Calu3 (cell line): ENCODE data around the gene MAP4K2. TPM values are rescaled to one million over a fixed set of nuclear protein-coding genes. Genes with fewer than 3 reads are reported as not detected.

Source experiments
- BruUV-seq: library from RNA; stranded (reverse); fragments of 400-500 nt; replicated peaks from 2 replicates; lab custom pipeline; 2021; lab: Mats Ljungman, UMichigan
- CTCF ChIA-PET: fragments of 300-600 bp; sonication (Branson Sonifier 250); formaldehyde crosslinking; loops from one replicate; lab custom pipeline; 2022; ENCODE audit warnings: antibody characterized with exemption; lab: Charles Lee
- DNase-seq: peaks from one replicate; pipeline ENCODE4 v3.0.0; 2022
- H3K27ac Mint-ChIP-seq: one replicate; pipeline ENCODE4 v1.8.0; 2022; ENCODE audit warnings: mixed read lengths; ENCODE audit not compliant: unreplicated experiment
- H3K27me3 Mint-ChIP-seq: one replicate; pipeline ENCODE4 v1.8.0; 2022; ENCODE audit warnings: mixed read lengths; ENCODE audit not compliant: unreplicated experiment
- H3K36me3 Mint-ChIP-seq: one replicate; pipeline ENCODE4 v1.8.0; 2022; ENCODE audit warnings: mild to moderate bottlenecking, moderate library complexity, mixed read lengths; ENCODE audit not compliant: insufficient read depth, unreplicated experiment
- H3K4me1 Mint-ChIP-seq: one replicate; pipeline ENCODE4 v1.8.0; 2022; ENCODE audit warnings: mild to moderate bottlenecking, low read depth, mixed read lengths; ENCODE audit not compliant: unreplicated experiment
- H3K4me3 Mint-ChIP-seq: one replicate; pipeline ENCODE4 v1.8.0; 2022; ENCODE audit warnings: mild to moderate bottlenecking, low read depth, moderate library complexity, mixed read lengths; ENCODE audit not compliant: unreplicated experiment
- H3K9me3 Mint-ChIP-seq: one replicate; pipeline ENCODE4 v1.8.0; 2022; ENCODE audit warnings: low read depth, mixed read lengths; ENCODE audit not compliant: unreplicated experiment
- intact Hi-C: fragments of 100-400 bp; cut with micrococcal nuclease; formaldehyde crosslinking; loops from one replicate; pipeline ENCODE4 v1.10.0; 2022; ENCODE audit not compliant: unreplicated experiment
- total RNA-seq: library from RNA; stranded (reverse); gene quantifications from 2 replicates; pipeline ENCODE4 v1.2.3, GENCODE V29; 2022
- TF ChIP-seq, protein P1 (sequence below): fragments of 200-600 bp; IDR thresholded peaks from one replicate; pipeline ENCODE4 v1.8.0; 2022; ENCODE audit warnings: antibody characterized with exemption; ENCODE audit not compliant: unreplicated experiment

The MAP4K2 gene
- total RNA-seq, 1 experiment from 2014 or later: 17.4 TPM

DNA sequence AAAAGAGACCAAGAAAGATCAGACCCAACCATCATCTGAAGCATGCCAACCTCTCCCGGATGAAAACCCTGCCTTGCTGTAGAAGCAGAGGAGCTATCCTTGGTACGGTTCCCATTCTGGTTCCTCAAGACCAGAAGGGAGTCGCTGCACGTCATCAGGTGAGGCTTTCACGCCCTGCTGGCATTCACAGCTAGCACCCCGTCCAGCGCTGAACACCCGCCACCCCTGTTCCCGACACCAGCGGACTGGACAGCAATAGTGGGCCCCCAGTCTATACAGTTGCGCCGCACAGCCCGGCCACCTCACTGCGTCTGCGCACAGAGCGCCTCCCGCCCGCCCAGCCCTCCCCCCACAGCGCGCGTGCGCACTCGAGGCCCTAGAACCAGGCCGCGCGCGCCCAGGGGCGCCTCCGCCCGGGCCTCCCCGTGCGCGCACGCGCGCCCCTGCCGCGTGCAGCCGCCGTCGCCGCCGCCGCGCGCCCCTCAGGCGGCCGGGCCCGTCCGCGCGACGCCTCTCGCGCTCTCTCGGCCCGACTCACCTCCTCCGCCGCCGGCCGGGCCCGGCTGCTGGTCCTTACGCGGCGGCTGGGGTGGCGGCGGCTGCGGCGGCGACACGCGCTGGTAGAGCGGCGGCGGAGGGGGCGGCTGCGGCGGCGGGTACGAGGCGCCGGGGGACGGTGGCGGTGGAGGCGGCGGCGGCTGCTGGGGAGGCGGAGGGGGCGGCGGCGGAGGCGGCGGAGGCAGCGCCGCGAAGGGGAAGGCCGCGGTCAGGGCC lies 25.4 kb downstream of the MAP4K2 start:
- TF ChIP-seq, protein P1, sequence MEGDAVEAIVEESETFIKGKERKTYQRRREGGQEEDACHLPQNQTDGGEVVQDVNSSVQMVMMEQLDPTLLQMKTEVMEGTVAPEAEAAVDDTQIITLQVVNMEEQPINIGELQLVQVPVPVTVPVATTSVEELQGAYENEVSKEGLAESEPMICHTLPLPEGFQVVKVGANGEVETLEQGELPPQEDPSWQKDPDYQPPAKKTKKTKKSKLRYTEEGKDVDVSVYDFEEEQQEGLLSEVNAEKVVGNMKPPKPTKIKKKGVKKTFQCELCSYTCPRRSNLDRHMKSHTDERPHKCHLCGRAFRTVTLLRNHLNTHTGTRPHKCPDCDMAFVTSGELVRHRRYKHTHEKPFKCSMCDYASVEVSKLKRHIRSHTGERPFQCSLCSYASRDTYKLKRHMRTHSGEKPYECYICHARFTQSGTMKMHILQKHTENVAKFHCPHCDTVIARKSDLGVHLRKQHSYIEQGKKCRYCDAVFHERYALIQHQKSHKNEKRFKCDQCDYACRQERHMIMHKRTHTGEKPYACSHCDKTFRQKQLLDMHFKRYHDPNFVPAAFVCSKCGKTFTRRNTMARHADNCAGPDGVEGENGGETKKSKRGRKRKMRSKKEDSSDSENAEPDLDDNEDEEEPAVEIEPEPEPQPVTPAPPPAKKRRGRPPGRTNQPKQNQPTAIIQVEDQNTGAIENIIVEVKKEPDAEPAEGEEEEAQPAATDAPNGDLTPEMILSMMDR: no peak
- peak overlapping the region; percentile 92 for H3K27ac Mint-ChIP-seq
- BruUV-seq: no TSS peak
- peaks cover 73% of the 10 kb centered on the region for H3K36me3 Mint-ChIP-seq
- CTCF ChIA-PET: no interaction called here
- no peaks in the 10 kb centered on the region for H3K27me3 Mint-ChIP-seq
- DNase-seq: peak; percentile 82
- H3K4me1 Mint-ChIP-seq: peaks cover 38% of the 10 kb centered on the region
- intact Hi-C loops: no loop called here
- H3K9me3 Mint-ChIP-seq: no peaks in the 10 kb centered on the region
- H3K4me3 Mint-ChIP-seq: peak overlapping the region; percentile 90

DNA sequence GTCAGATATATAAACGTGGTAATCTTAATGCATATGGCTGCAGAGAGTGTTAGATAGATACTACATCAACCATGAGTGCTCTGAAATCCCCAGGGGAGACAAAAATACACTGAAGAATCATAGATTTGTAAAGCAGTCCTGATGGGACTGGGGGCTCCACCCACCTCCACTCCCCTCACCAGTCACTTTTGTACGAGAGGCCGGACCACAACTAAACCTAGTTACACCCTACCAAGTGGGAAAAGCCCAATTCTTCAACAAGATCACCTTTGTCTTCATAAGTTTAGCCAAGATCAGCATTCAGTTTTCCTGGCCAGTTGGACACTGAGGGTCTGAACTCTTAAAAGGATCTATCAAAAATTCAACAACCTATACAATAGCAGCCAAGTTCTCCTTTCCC lies 26.1 kb downstream of the MAP4K2 start:
- peaks cover 40% of the 10 kb centered on the region for H3K4me1 Mint-ChIP-seq
- CTCF ChIA-PET: no interaction called here
- no peak for DNase-seq
- H3K27me3 Mint-ChIP-seq: no peaks in the 10 kb centered on the region
- peak overlapping the region; percentile 90 for H3K4me3 Mint-ChIP-seq
- H3K36me3 Mint-ChIP-seq: peaks cover 81% of the 10 kb centered on the region
- intact Hi-C loops: no loop called here
- peak overlapping the region; percentile 92 for H3K27ac Mint-ChIP-seq
- TF ChIP-seq, protein P1: no peak
- no peaks in the 10 kb centered on the region for H3K9me3 Mint-ChIP-seq
- TSS peak; percentile 27 for BruUV-seq

DNA sequence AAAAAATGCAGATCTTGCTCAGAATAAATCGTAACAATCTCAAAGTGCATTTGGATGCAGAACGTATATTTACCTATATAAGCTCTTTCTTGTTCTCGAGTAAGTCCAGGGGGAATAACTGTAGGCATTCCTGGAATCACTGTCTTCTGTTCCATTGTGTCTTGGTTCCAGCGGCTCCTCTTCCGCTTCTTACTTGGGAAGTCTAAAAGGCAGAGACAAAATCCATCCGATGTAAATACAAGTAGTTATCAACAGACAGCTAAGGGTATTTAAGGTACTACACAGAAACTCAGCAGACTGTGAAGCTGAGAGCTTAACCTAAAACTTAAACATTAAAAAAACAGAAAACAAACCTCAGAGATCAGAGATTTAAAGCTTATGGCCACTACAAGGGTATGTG lies 26.6 kb downstream of the MAP4K2 start:
- no peaks in the 10 kb centered on the region for H3K27me3 Mint-ChIP-seq
- TF ChIP-seq, protein P1: no peak
- no peaks in the 10 kb centered on the region for H3K9me3 Mint-ChIP-seq
- H3K27ac Mint-ChIP-seq: peak overlapping the region; percentile 92
- intact Hi-C loops: no loop called here
- peaks cover 85% of the 10 kb centered on the region for H3K36me3 Mint-ChIP-seq
- CTCF ChIA-PET: no interaction called here
- BruUV-seq: no TSS peak
- H3K4me1 Mint-ChIP-seq: peaks cover 40% of the 10 kb centered on the region
- peak overlapping the region; percentile 90 for H3K4me3 Mint-ChIP-seq
- no peak for DNase-seq

DNA sequence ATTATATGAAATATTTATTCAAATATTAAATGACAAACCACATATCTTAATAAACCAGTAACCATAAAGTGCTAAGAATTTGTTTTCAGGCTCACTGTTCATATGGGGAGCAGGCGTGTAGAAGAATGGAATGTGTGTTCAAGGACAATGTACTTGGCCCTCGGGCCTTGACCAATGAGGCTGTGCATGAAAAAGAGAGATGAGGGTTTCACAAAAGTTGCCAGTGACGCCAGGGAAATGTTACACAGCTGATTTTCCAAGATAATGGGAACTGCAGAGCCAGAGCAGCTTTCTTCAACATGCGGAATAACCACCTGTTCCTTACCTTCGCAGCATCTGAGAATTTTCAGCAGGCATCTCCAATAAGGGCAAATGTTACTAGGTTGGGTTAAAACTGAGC lies 28.9 kb downstream of the MAP4K2 start:
- TF ChIP-seq, protein P1: no peak
- no TSS peak for BruUV-seq
- no peaks in the 10 kb centered on the region for H3K27me3 Mint-ChIP-seq
- H3K4me3 Mint-ChIP-seq: no peak overlapping the region
- CTCF ChIA-PET: interaction anchor here (0.5 kb wide), 1 partner anchor 1071 kb away, joined by 4 read pairs; no protein-coding TSS in a partner anchor
- H3K4me1 Mint-ChIP-seq: peaks cover 40% of the 10 kb centered on the region
- no peak overlapping the region for H3K27ac Mint-ChIP-seq
- intact Hi-C loops: no loop called here
- H3K36me3 Mint-ChIP-seq: peaks cover 97% of the 10 kb centered on the region
- DNase-seq: no peak
- no peaks in the 10 kb centered on the region for H3K9me3 Mint-ChIP-seq
